H1 (cell line): ENCODE results near the gene DUSP21. TPM values are rescaled to one million over a fixed set of nuclear protein-coding genes. Genes with fewer than 3 reads are reported as not detected.

Source experiments
- CTCF ChIA-PET: fragments of 300-600 bp; sonication (Branson Sonifier 250); formaldehyde crosslinking; loops from one replicate; lab custom pipeline; 2021; ENCODE audit not compliant: partially characterized antibody; lab: Charles Lee
- POLR2A ChIA-PET: fragments of 300-600 bp; sonication (Branson Sonifier 250); formaldehyde crosslinking; loops from one replicate; lab custom pipeline; 2021; ENCODE audit warnings: inconsistent platforms; ENCODE audit not compliant: partially characterized antibody; lab: Charles Lee
- DNase-seq, 2 experiments: peaks; one replicate each; pipeline versions ENCODE4 v3.0.0 to v3.0.0-alpha.2; 2010 to 2022; ENCODE audit warnings: low spot score in 2 of 2, low read depth in 1 of 2, mixed read lengths in 1 of 2
- FAIRE-seq: peaks from 2 replicates; lab custom pipeline; 2011; peaks lifted over from hg19 to GRCh38; lab: Jason Lieb, UNC
- H2AFZ ChIP-seq: 2 replicates; pipeline ENCODE4 v1.8.1; 2012; ENCODE audit warnings: low read length, inconsistent platforms
- H2AK5ac ChIP-seq: 2 replicates; pipeline ENCODE4 v1.6.1; 2013; ENCODE audit warnings: low read depth, low read length
- H2BK120ac ChIP-seq: replicated peaks from 2 replicates; pipeline ENCODE3; 2013; ENCODE audit warnings: low read depth, low read length, inconsistent platforms
- H2BK12ac ChIP-seq: 2 replicates; pipeline ENCODE4 v1.6.1; 2013; ENCODE audit warnings: low read depth, low read length
- H2BK15ac ChIP-seq: 2 replicates; pipeline ENCODE4 v1.6.1; 2013; ENCODE audit warnings: low read length
- H2BK20ac ChIP-seq: 2 replicates; pipeline ENCODE4 v1.6.1; 2013; ENCODE audit warnings: low read length
- H2BK5ac ChIP-seq: 2 replicates; pipeline ENCODE4 v1.6.1; 2013; ENCODE audit warnings: low read depth, low read length
- H3K14ac ChIP-seq: 2 replicates; pipeline ENCODE4 v1.6.1; 2013; ENCODE audit warnings: inconsistent platforms; ENCODE audit not compliant: insufficient read length
- H3K18ac ChIP-seq: 2 replicates; pipeline ENCODE4 v1.6.1; 2013; ENCODE audit warnings: low read length; ENCODE audit errors: extremely low read depth
- H3K23ac ChIP-seq: 2 replicates; pipeline ENCODE4 v1.6.1; 2013; ENCODE audit warnings: inconsistent platforms; ENCODE audit not compliant: insufficient read length
- H3K23me2 ChIP-seq: 2 replicates; pipeline ENCODE4 v1.6.1; 2013; ENCODE audit warnings: low read depth, low read length
- H3K27ac ChIP-seq: 2 replicates; pipeline ENCODE4 v1.6.1; 2011; ENCODE audit warnings: low read depth, low read length, inconsistent platforms
- H3K27me3 ChIP-seq, 4 experiments: replicated peaks in 1 of 4; 1 replicate in 1 of 4; 2 replicates in 3 of 4; pipeline versions ENCODE4 v1.6.1 to v1.8.1; 2011 to 2013; ENCODE audit warnings: low read length in 3 of 4, mild to moderate bottlenecking in 3 of 4, inconsistent platforms in 2 of 4, mixed read lengths in 2 of 4, moderate library complexity in 1 of 4; ENCODE audit not compliant: control insufficient read depth in 3 of 4, insufficient read depth in 3 of 4; ENCODE audit errors: extremely low read depth in 1 of 4
- H3K36me3 ChIP-seq, 4 experiments: 2 replicates each; pipeline versions ENCODE4 v1.6.1 to v1.8.1; 2011 to 2013; ENCODE audit warnings: mild to moderate bottlenecking in 4 of 4, low read length in 3 of 4, moderate library complexity in 2 of 4, control low read depth in 1 of 4, inconsistent platforms in 1 of 4; ENCODE audit not compliant: insufficient read depth in 4 of 4, control insufficient read depth in 2 of 4
- H3K4ac ChIP-seq: replicated peaks from 2 replicates; pipeline ENCODE3; 2013; ENCODE audit warnings: low read length, low read depth, mixed read lengths, inconsistent platforms; ENCODE audit not compliant: insufficient read length
- H3K4me1 ChIP-seq, 4 experiments: replicated peaks in 1 of 4; 1 replicate in 1 of 4; 2 replicates in 3 of 4; pipeline versions ENCODE4 v1.6.1 to v1.8.1; 2011 to 2013; ENCODE audit warnings: low read length in 3 of 4, inconsistent platforms in 2 of 4, mixed read lengths in 1 of 4; ENCODE audit not compliant: insufficient read depth in 4 of 4, control insufficient read depth in 3 of 4
- H3K4me2 ChIP-seq, 2 experiments: 2 replicates each; pipeline versions ENCODE4 v1.6.1 to v1.8.1; 2011 to 2013; ENCODE audit warnings: low read depth in 2 of 2, low read length in 2 of 2, control low read depth in 1 of 2, inconsistent platforms in 1 of 2, mild to moderate bottlenecking in 1 of 2; ENCODE audit not compliant: insufficient read depth in 1 of 2
- H3K4me3 ChIP-seq, 4 experiments: fragments of 200-600, 300-600 bp in 1 of 4; sonication (generic), shearing (Covaris generic), sonication (Bioruptor Twin) in 1 of 4; 2 replicates each; pipeline versions ENCODE4 v1.5.1 to v1.8.1; 2011 to 2016; ENCODE audit warnings: low read length in 4 of 4, low read depth in 3 of 4, control low read depth in 2 of 4, inconsistent platforms in 2 of 4, mild to moderate bottlenecking in 2 of 4, mixed read lengths in 1 of 4, moderate library complexity in 1 of 4; ENCODE audit not compliant: insufficient read depth in 2 of 4; ENCODE audit errors: extremely low read depth in 1 of 4
- H3K56ac ChIP-seq: replicated peaks from 2 replicates; pipeline ENCODE3; 2013; ENCODE audit warnings: low read depth, mild to moderate bottlenecking, mixed read lengths, low read length, inconsistent platforms; ENCODE audit not compliant: insufficient read length
- H3K79me1 ChIP-seq: 2 replicates; pipeline ENCODE4 v1.6.1; 2013; ENCODE audit warnings: low read depth, low read length, control low read depth
- H3K79me2 ChIP-seq, 2 experiments: 2 replicates each; pipeline versions ENCODE4 v1.6.1 to v1.8.1; 2012 to 2013; ENCODE audit warnings: low read length in 2 of 2, mild to moderate bottlenecking in 2 of 2, inconsistent platforms in 1 of 2; ENCODE audit not compliant: insufficient read depth in 2 of 2, control insufficient read depth in 1 of 2
- H3K9ac ChIP-seq, 4 experiments: replicated peaks in 1 of 4; 1 replicate in 1 of 4; 2 replicates in 3 of 4; pipeline versions ENCODE4 v1.6.1 to v1.8.1; 2011 to 2013; ENCODE audit warnings: low read depth in 3 of 4, low read length in 3 of 4, control low read depth in 2 of 4, mild to moderate bottlenecking in 2 of 4, moderate library complexity in 2 of 4, inconsistent platforms in 1 of 4; ENCODE audit errors: extremely low read depth in 1 of 4
- H3K9me3 ChIP-seq, 2 experiments: 2 replicates each; pipeline versions ENCODE4 v1.6.1 to v1.8.1; 2012 to 2013; ENCODE audit warnings: mild to moderate bottlenecking in 2 of 2, moderate library complexity in 2 of 2, control low read depth in 1 of 2, inconsistent platforms in 1 of 2, low read depth in 1 of 2, low read length in 1 of 2, mixed read lengths in 1 of 2; ENCODE audit not compliant: insufficient read depth in 2 of 2
- H4K20me1 ChIP-seq, 2 experiments: replicated peaks in 1 of 2; 2 replicates each; pipeline versions ENCODE3 to v1.8.1; 2011 to 2013; ENCODE audit warnings: inconsistent platforms in 2 of 2, low read length in 2 of 2, mild to moderate bottlenecking in 1 of 2; ENCODE audit not compliant: insufficient read depth in 2 of 2, control insufficient read depth in 1 of 2
- H4K5ac ChIP-seq: 2 replicates; pipeline ENCODE4 v1.6.1; 2013; ENCODE audit warnings: low read length, low read depth, mixed read lengths, inconsistent platforms; ENCODE audit not compliant: insufficient read length
- H4K8ac ChIP-seq: 2 replicates; pipeline ENCODE4 v1.8.0; 2013; ENCODE audit warnings: mild to moderate bottlenecking, moderate library complexity, low read length, inconsistent platforms; ENCODE audit not compliant: insufficient read depth; ENCODE audit errors: extremely low read depth
- H4K91ac ChIP-seq: replicated peaks from 2 replicates; pipeline ENCODE3; 2013; ENCODE audit warnings: low read length, mixed read lengths, inconsistent platforms; ENCODE audit not compliant: insufficient read length
- ATF2 ChIP-seq: IDR thresholded peaks from 2 replicates; pipeline ENCODE4 v1.6.1; 2012; ENCODE audit warnings: low read length, inconsistent platforms
- ATF3 ChIP-seq: IDR thresholded peaks from 2 replicates; pipeline ENCODE4 v1.6.1; 2011; ENCODE audit warnings: low read depth, mild to moderate bottlenecking, low read length; ENCODE audit not compliant: insufficient read depth
- EZH2 ChIP-seq: fragments of 200-600 bp; sonication (generic); IDR thresholded peaks from 2 replicates; pipeline ENCODE4 v1.7.1; 2012; ENCODE audit warnings: low read depth, mild to moderate bottlenecking, moderate library complexity, low read length, inconsistent platforms; ENCODE audit not compliant: severe bottlenecking
- GABPA ChIP-seq: IDR thresholded peaks from 2 replicates; pipeline ENCODE4 v1.6.1; 2011; ENCODE audit warnings: mild to moderate bottlenecking, low read length, moderate library complexity, borderline replicate concordance; ENCODE audit not compliant: insufficient read depth
- HDAC6 ChIP-seq: IDR thresholded peaks from one replicate; pipeline ENCODE4 v1.7.1; 2012; ENCODE audit warnings: low read depth, mild to moderate bottlenecking, inconsistent platforms, low read length, moderate library complexity
- JUN ChIP-seq: IDR thresholded peaks from 2 replicates; pipeline ENCODE4 v1.6.1; 2011; ENCODE audit warnings: low read depth, mild to moderate bottlenecking, improper control_type of control experiment, low read length
- TBP ChIP-seq: IDR thresholded peaks from 2 replicates; pipeline ENCODE4 v1.6.1; 2011; ENCODE audit warnings: low read depth, low read length, improper control_type of control experiment
- YY1 ChIP-seq: IDR thresholded peaks from 2 replicates; pipeline ENCODE4 v1.6.1; 2011; ENCODE audit warnings: low read depth, mild to moderate bottlenecking, low read length
- WGBS, 2 experiments: shearing (Covaris generic) in 1 of 2; methylation state at CpG; one replicate each; pipeline versions ENCODE4 v1.1.6 to v1.1.7; 2013 to 2015; ENCODE audit warnings: low lambda C conversion rate in 2 of 2, mixed read lengths in 2 of 2, inconsistent platforms in 1 of 2, low coverage in 1 of 2, missing lambda C conversion rate in 1 of 2; ENCODE audit not compliant: insufficient replicate concordance in 2 of 2, insufficient coverage in 1 of 2, insufficient read length in 1 of 2; ENCODE audit errors: extremely low coverage in 1 of 2, missing lambda C conversion rate in 1 of 2; 5-methylcytosine and 5-hydroxymethylcytosine counted together
- long read RNA-seq, 2 experiments: library from RNA in 1 of 2; library from capped mRNA in 1 of 2; stranded (forward); transcript quantifications; one replicate each; pipeline ENCODE4 v2.0.0, GENCODE V29; 2021; ENCODE audit warnings: inconsistent platforms in 1 of 2
- polyA minus RNA-seq, 3 experiments: library from RNA; depleted of rRNA, polyadenylated mRNA; stranded (reverse); fragments of >200 nt; gene quantifications; 1 replicate in 2 of 3; 2 replicates in 1 of 3; pipeline ENCODE4 v1.2.3, GENCODE V29; 2011
- polyA plus RNA-seq, 7 experiments: library from polyadenylated mRNA; depleted of rRNA in 3 of 7; stranded (reverse) in 5 of 7; unstranded in 2 of 7; fragments of >200 nt in 5 of 7; fragments of 200-250 nt in 2 of 7; gene quantifications; 1 replicate in 5 of 7; 2 replicates in 1 of 7; 4 replicates in 1 of 7; pipeline versions ENCODE4 v1.2.1 to v1.2.3, GENCODE V29; 2011 to 2013; ENCODE audit warnings: missing spikeins in 2 of 7, mixed read lengths in 2 of 7
- total RNA-seq: library from RNA; stranded (reverse); fragmentation: NEBNext Ultra II Directional; extraction: Animal tissue kit (Norgen Biotek cat#: 25700); gene quantifications from 2 replicates; pipeline ENCODE4 v1.2.1, GENCODE V29; 2021

The DUSP21 gene
- total RNA-seq (not detected in 2 replicates), polyA plus RNA-seq (2011; rRNA removed) (not detected in 2 replicates), polyA minus RNA-seq (2011; rRNA and poly(A)+ RNA removed) (not detected in 2 replicates)
- not detected for polyA plus RNA-seq (2011; cell fraction: cytosol; rRNA removed)
- polyA plus RNA-seq (2011; cell fraction: nucleus; rRNA removed), result not detected
- not detected in 4 replicates for polyA plus RNA-seq (2012, experiment 1 of 2)
- polyA plus RNA-seq (2012, experiment 2 of 2), result not detected
- not detected for polyA plus RNA-seq (2013, experiment 1 of 2)
- not detected for polyA plus RNA-seq (2013, experiment 2 of 2)
- not detected for polyA minus RNA-seq (2011; cell fraction: cytosol; rRNA and poly(A)+ RNA removed)
- polyA minus RNA-seq (2011; cell fraction: nucleus; rRNA and poly(A)+ RNA removed), result not detected
- long read RNA-seq, experiment 1, result 0 reads
- long read RNA-seq, experiment 2, result 0 reads

GRCh38 chrX:44843753-44844152 is at the start of gene DUSP21:
Gene DUSP21 (plus strand): TSS chrX:44844021. CDS start chrX:44844133, 112 bp downstream.
- Histone ChIP-seq H3K27ac (no peak within 1 kb of the TSS), H3K79me2 (no peaks in the 10 kb centered on the region), H4K8ac (no peak within 1 kb of the TSS), H4K91ac (no peak within 1 kb of the TSS), H2AK5ac (no peak within 1 kb of the TSS), H3K23ac (no peak within 1 kb of the TSS), H2BK12ac (no peak within 1 kb of the TSS), H3K4ac (no peak within 1 kb of the TSS), H3K79me1 (no peaks in the 10 kb centered on the region), H2BK5ac (no peak within 1 kb of the TSS), H3K23me2 (no peaks in the 10 kb centered on the region), H3K27me3 (no peaks in the 10 kb centered on the region), H3K4me2 (no peak within 1 kb of the TSS), H2AFZ (no peak within 1 kb of the TSS), H3K4me1 (no peaks in the 10 kb centered on the region), H2BK15ac (no peak within 1 kb of the TSS), H2BK20ac (no peak within 1 kb of the TSS), H2BK120ac (no peak within 1 kb of the TSS), H3K14ac (no peak within 1 kb of the TSS), H3K36me3 (no peaks in the 10 kb centered on the region), H4K20me1 (no peaks in the 10 kb centered on the region), H3K4me3 (no peak within 1 kb of the TSS), H3K56ac (no peak within 1 kb of the TSS), H3K18ac (no peak within 1 kb of the TSS), H3K9me3 (no peaks in the 10 kb centered on the region), H3K9ac (no peak within 1 kb of the TSS), H4K5ac (no peak within 1 kb of the TSS)
- DNase-seq, result no peak
- WGBS, 2 experiments, result 93% methylated on average over 10 of the region's 16 CpGs; no CpG with 5 or more reads in 1 of the 2 experiments
- ChIA-PET POLR2A (no interaction called here), CTCF (no interaction called here)
- FAIRE-seq, result no peak
- TF ChIP-seq ATF2, result no peak
- no peak for TF ChIP-seq EZH2
- no peak for TF ChIP-seq ATF3
- no peak for TF ChIP-seq GABPA
- no peak for TF ChIP-seq JUN
- no peak for TF ChIP-seq YY1
- TF ChIP-seq TBP, result no peak
- no peak for TF ChIP-seq HDAC6
